GM19328 (cell line): Measurements from ENCODE around the gene TAS1R1.

Source experiments
- ATAC-seq: cut with Tn5 transposase; IDR thresholded peaks from one replicate; pipeline ENCODE4 v1.9.1; 2021; ENCODE audit warnings: mild to moderate bottlenecking, moderate library complexity; ENCODE audit not compliant: unreplicated experiment

TAS1R1 gene

DNA sequence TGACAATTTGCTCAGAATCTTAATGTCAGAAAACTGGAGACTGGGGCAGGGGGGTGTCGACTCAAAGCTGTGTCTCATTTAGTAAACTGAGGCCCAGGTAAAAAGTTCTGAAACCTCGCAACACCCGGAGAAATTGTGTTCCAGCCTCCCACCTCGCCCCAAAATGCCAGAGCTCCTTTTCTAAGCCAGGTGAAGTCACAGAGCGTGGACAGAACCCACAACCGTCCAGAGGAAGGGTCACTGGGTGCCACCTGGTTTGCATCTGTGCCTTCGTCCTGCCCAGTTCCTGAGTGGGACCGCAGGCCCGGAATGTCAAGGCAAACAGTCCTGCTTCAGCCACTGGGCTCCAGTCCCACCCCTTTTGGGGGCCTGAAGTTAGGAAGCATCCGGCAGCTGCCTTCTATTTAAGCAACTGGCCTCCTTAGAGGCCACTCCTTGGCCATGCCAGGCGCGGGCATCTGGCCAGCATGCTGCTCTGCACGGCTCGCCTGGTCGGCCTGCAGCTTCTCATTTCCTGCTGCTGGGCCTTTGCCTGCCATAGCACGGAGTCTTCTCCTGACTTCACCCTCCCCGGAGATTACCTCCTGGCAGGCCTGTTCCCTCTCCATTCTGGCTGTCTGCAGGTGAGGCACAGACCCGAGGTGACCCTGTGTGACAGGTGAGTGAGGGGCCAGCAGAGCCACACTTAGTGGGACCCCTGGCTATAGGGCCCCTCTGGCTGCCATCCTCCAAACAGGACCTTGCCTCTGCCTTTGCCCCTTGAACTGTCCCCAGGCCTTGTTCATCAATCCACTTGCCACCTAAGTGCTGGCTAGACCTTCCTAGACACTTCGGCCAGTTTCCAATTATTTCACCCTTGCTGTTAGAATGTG, at the start of gene TAS1R1:
Gene TAS1R1, plus strand, starts transcription at position 401 of the 872 bp plus-strand sequence. Its CDS starts 67 bp downstream, at position 468.
- ATAC-seq, result no peak

- ATAC-seq, result no peak
These were observed 49.5 kb upstream of the TAS1R1 start for GRCh38 chr1:6505367-6506209.

DNA sequence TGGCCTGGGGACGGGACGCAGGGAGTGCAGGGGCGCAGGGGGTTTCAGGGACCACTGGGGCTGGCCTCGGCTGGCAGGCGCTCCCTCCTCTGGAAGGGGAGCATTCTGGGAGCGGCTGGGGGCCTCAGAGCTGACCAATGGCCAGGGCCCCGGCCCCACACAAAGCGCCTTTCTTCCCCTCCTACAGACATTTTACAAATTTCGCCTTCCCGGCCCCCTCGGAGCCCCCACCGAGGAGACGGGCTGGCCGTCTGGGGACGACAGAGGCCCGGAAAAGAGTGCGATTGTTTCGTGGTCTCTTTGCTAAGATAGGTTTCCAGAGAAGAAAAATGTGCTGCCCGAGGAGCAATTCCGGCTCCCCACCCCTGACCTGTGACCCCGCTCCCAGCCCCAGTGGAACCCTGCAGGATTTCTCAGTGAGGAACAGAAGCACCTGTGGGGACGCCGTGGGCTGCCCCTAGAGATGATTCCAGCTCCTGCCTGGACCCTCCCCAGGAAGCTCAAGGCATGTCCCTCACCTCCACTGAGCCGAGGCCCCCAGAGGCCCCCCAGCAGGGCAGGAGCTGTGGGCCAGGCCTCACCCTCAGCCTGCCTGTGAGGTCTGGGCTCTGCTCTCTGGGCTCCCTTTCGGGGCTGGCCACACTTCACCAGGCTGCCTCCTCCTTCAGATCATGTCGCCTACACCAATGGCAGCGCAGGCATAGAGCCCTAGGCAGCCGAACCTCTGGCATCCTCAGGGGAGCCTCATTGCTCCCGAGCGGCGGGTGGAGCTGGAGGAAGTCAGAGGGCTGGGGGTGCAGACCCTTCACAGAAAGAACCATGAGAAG, 48.7 kb upstream of the TAS1R1 start:
- no peak for ATAC-seq

DNA sequence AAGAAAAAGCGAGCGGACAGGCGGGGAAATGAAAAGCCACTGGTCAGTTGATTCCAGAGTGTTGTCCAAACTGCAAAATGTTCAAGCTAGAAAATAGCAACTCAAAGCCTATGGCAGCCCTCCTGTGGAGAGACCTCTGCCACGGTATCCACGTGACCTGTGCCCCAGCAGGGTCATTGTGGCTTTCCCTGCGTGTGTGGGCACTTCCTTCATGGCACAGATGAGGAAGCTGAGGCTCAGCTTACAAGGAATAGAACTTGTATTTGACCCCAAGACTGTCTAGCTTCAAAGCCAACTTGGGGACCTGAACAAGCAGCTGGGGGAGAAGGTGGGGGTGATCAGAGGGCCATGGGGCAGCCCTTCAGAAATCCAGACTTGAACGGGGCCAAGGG, 48.1 kb upstream of the TAS1R1 start:
- no peak for ATAC-seq

- no peak for ATAC-seq
These were observed 47.6 kb upstream of the TAS1R1 start for GRCh38 chr1:6507461-6507911.

- ATAC-seq, result no peak
These were observed 46.8 kb upstream of the TAS1R1 start for GRCh38 chr1:6508154-6508815.

DNA sequence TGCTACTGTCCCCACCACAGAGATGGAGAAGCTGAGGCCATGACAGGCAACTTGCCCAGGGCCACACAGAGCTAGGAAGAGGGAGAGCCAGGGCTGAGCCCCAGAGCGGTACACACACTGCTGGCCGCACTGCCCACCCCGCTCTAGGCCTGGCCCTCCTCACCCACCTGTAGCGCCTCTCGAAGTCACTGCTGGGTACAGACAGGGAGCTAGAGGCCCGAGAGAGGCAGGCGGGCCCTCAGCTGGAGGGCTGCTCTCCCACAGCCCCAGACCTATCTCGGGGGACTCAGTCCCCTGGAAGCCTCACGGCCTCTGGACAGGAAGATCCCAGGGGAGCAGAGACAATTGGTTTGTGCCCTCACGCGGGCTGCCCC, 46.3 kb upstream of the TAS1R1 start:
- no peak for ATAC-seq

GRCh38 chr1:6509220-6509918, 45.7 kb upstream of the TAS1R1 start:
- ATAC-seq, result no peak

GRCh38 chr1:6509919-6510291, 45.2 kb upstream of the TAS1R1 start:
- ATAC-seq, result no peak

DNA sequence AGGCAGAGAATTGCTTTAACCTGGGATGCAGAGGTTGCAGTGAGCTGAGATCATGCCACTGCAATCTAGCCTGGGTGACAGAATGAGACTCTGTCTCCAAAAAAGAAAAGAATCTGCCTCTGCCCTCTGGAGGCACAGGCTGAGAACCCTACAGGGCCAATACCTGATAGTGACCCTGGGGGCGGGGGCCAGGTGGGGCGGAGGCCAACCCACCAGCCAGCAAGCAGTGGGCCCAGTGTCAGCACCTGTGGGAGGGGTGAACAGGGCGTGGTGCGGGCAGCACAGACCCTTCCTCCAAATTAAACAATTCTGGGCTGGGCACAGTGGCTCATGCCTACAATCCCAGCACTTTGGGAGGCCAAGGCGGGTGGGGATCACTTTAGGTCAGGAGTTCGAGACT, 44.6 kb upstream of the TAS1R1 start:
- ATAC-seq, result no peak

DNA sequence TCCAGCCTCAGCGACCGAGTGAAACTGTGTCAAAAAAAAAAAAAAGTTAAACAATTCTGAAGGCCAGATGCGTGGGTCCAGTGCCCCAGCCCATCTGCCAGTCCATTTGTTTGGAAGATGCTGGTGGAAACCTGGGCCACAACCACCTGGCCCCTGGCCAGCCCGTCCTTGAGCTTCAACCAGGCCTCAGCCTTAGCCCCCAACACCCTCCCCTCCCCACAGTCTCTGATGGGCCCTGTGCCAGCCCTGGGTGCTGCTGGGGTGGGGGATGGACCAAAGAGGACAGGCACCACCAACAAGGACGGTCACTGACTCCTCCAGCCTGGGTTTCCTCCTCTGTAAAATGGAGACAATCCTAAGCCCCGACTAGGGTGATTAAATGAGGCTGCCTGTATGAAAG, 44.1 kb upstream of the TAS1R1 start:
- ATAC-seq, result no peak

DNA sequence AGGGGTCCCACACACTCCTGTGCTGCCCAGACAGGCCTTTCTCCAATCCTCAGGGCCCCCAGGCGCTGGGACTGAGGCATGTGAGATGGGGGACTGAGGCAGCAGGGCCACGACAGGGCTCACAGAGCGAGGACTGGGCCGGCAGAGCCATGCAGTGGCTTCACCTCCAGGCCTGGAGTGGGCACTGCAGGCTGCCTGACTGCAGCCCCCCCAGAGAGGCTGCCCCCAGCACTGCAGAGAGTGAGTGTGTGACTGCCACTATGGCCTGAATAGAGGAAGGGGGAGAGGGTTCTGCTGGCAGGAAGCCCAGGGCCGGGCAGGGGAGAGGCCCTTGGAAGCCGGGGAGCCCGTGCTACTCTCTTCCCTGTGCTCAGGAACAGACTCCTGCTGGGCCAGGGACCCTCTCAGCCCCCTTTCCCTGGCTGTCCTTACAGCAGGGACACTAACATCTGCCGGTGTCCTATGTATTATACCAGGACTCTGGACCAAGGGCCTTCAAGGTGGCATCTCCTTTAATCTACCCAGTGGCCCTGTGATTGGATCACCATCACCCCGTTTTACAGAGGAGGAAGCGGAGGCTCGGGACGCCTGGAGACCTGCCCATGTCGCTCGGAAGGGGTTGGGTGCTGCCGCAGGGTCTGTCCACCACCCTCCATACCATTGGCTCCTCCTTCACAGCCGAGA, 43.4 kb upstream of the TAS1R1 start:
- ATAC-seq, result no peak

GRCh38 chr1:6512245-6512907, 42.7 kb upstream of the TAS1R1 start:
- ATAC-seq, result no peak

DNA sequence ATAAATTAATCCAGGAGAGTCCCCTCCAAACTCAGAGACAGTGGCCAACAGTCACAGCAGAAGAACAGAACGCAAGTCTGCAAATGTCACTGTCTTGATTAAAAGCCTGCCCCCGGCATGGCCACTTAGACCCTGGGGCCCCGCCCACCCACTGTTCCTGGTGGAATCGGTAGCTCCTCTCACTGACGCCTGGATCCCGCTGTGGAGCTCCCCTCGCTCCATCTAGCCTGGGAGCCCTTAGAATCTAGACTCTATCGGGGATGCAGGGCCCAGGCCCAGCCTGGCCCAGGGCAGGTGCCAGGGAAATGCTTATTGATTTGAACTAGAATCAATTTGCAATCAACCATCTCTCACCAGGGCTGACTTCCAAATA, 42.2 kb upstream of the TAS1R1 start:
- ATAC-seq, result no peak

DNA sequence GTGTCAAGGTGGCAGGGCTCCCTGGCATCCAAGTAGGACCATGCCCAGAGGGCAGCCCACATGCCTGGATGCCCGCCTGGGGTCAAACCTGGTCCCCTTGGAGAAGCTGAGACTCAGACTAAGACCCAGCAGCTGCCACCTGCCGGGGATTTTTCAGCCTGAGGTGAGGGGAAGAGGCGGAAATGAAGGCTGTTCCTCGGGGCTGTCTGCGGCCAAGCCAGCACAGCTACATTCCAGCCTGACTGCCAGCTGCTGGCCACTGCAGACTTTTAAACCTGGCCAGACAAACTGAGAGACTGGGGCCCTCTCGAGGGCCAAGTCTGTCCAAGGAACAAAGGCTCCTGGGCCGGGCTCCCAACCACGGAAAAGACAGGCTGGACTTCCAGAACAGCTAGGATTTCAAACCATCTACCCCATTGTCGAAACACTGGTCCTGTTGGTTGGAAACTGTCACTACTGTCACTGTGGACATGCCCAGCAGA, 41.7 kb upstream of the TAS1R1 start:
- ATAC-seq, result no peak

GRCh38 chr1:6515771-6516170, 39.3 kb upstream of the TAS1R1 start:
- ATAC-seq, result no peak

DNA sequence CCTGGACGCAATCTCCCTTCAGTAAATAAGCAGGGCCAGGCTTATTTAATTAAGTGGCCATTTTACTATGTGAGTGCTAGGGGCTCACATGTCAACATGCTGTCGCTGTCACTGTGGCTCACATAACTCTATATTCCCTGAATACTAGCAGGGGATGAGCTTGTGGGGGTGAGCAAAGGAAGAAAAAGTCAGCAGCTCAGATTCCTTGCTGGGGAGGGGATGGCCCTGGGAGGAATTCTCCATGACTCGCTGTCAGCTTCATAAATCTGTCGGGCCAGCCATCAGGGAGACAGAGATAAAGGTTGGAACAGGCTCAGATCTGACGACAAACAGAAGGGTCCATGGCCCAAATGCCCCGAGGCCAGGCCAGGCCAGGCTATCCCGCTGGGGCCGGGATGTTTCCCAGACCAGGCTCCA, 37.7 kb upstream of the TAS1R1 start:
- ATAC-seq, result no peak

- no peak for ATAC-seq
These were observed 35.6 kb upstream of the TAS1R1 start for GRCh38 chr1:6519491-6519934.
